HL-60 (cell line): Measurements from ENCODE around the gene TICAM2.

Experiments
- DNase-seq, 2 experiments: peaks; one replicate each; pipeline ENCODE4 v3.0.0-alpha.2; 2010 to 2020; ENCODE audit warnings: low read depth in 1 of 2, low spot score in 1 of 2
- H3K27ac ChIP-seq: fragments of 250-450 bp; sonication (Bioruptor Pico); replicated peaks from 2 replicates; pipeline ENCODE4 v1.5.1; 2020; ENCODE audit warnings: mild to moderate bottlenecking, moderate library complexity
- H3K27me3 ChIP-seq: fragments of 250-450 bp; sonication (Bioruptor Pico); 2 replicates; pipeline ENCODE4 v1.5.1; 2021; ENCODE audit warnings: mild to moderate bottlenecking, moderate library complexity; ENCODE audit not compliant: insufficient read depth, poor library complexity, severe bottlenecking
- H3K4me3 ChIP-seq: replicated peaks from 2 replicates; pipeline ENCODE4 v1.5.1; 2011; ENCODE audit warnings: mild to moderate bottlenecking, control low read depth, low read length; ENCODE audit not compliant: insufficient read depth
- CTCF ChIP-seq: IDR thresholded peaks from one replicate; pipeline ENCODE4 v1.5.1; 2011; ENCODE audit warnings: low read length, control low read depth, inconsistent platforms; ENCODE audit not compliant: insufficient read depth
- GABPA ChIP-seq: IDR thresholded peaks from 2 replicates; pipeline ENCODE4 v1.6.1; 2012; ENCODE audit warnings: low read depth
- POLR2AphosphoS5 ChIP-seq: IDR thresholded peaks from 2 replicates; pipeline ENCODE4 v1.6.1; 2012; ENCODE audit warnings: low read depth
- REST ChIP-seq: IDR thresholded peaks from 2 replicates; pipeline ENCODE4 v1.6.1; 2012; ENCODE audit warnings: low read depth; ENCODE audit not compliant: insufficient replicate concordance
- SPI1 ChIP-seq: IDR thresholded peaks from 2 replicates; pipeline ENCODE4 v1.6.1; 2012; ENCODE audit warnings: low read depth, mild to moderate bottlenecking, borderline replicate concordance

TICAM2 gene

GRCh38 chr5:115639377-115639776 lies 37.1 kb upstream of the TICAM2 start:
- no peak for DNase-seq
- Histone ChIP-seq H3K4me3 (no peak overlapping the region), H3K27ac (no peak overlapping the region), H3K27me3 (no peaks in the 10 kb centered on the region)
- TF ChIP-seq SPI1 (no peak), CTCF (no peak), REST (no peak)

GRCh38 chr5:115637507-115637906 lies 35.2 kb upstream of the TICAM2 start:
- TF ChIP-seq POLR2AphosphoS5, result no peak
- TF ChIP-seq SPI1, result no peak
- TF ChIP-seq REST, result no peak
- no peak for TF ChIP-seq GABPA
- TF ChIP-seq CTCF, result no peak
- DNase-seq, result no peak
- no peak overlapping the region for H3K27ac ChIP-seq
- no peaks in the 10 kb centered on the region for H3K27me3 ChIP-seq
- no peak overlapping the region for H3K4me3 ChIP-seq

- TF ChIP-seq SPI1, result no peak
- TF ChIP-seq CTCF, result no peak
- no peak for TF ChIP-seq REST
- TF ChIP-seq GABPA, result no peak
- TF ChIP-seq POLR2AphosphoS5, result no peak
- Histone ChIP-seq H3K4me3 (no peak overlapping the region), H3K27me3 (no peaks in the 10 kb centered on the region), H3K27ac (no peak overlapping the region)
- no peak for DNase-seq
Measured at GRCh38 chr5:115636008-115636407, 33.7 kb upstream of the TICAM2 start.
